Stomach (tissue), 19 donors: ENCODE data around the gene ABCA10. TPM values are rescaled to one million over a fixed set of nuclear protein-coding genes. Genes with fewer than 3 reads are reported as not detected.
"Not testable (repeated sequence)": the region's sequence is repeated elsewhere in the genome, so short reads cannot be mapped to it uniquely, and the experiment has no call there.

Experiments used
- DNase-seq, 2 donors: peaks; one replicate each; pipeline versions ENCODE4 v3.0.0 to v3.0.0-alpha.2; 2013 to 2019
- H3K27ac ChIP-seq, 5 donors: fragments of 200-600 bp in 4 of 5; sonication (generic) in 4 of 5; one replicate each; pipeline ENCODE4 v1.5.1; 2013 to 2019; ENCODE audit warnings: mild to moderate bottlenecking in 1 of 5, moderate library complexity in 1 of 5
- H3K27me3 ChIP-seq, 3 donors: fragments of 200-600 bp; sonication (generic); one replicate each; pipeline ENCODE4 v1.5.1; 2017 to 2019; ENCODE audit warnings: mixed run types in 1 of 3
- H3K36me3 ChIP-seq, 4 donors: fragments of 200-600 bp; sonication (generic); 1 replicate in 3 of 4; 2 replicates in 1 of 4; pipeline ENCODE4 v1.5.1; 2016 to 2019
- H3K4me1 ChIP-seq, 4 donors: fragments of 200-600 bp; sonication (generic); one replicate each; pipeline ENCODE4 v1.5.1; 2016 to 2019
- H3K4me3 ChIP-seq, 4 donors: fragments of 200-600 bp; sonication (generic) in 3 of 4; one replicate each; pipeline ENCODE4 v1.5.1; 2016 to 2019; ENCODE audit warnings: mild to moderate bottlenecking in 1 of 4
- H3K9me3 ChIP-seq, 4 donors: fragments of 200-600 bp; sonication (generic); one replicate each; pipeline ENCODE4 v1.5.1; 2016 to 2019
- CTCF ChIP-seq, 7 experiments: fragments of 450-650 bp in 4 of 7; fragments of 200-600 bp in 3 of 7; sonication (generic) in 3 of 7; IDR thresholded peaks; one replicate each; pipeline ENCODE4 v1.5.1; 2016 to 2019; ENCODE audit warnings: antibody characterized with exemption in 7 of 7, control low read depth in 2 of 7, mild to moderate bottlenecking in 1 of 7
- EP300 ChIP-seq: sonication (generic); formaldehyde crosslinking; IDR thresholded peaks from one replicate; pipeline ENCODE4 v1.6.1; 2017; ENCODE audit warnings: antibody characterized with exemption
- POLR2A ChIP-seq, 4 donors: fragments of 450-650 bp; IDR thresholded peaks; one replicate each; pipeline ENCODE4 v1.6.1; 2016; ENCODE audit warnings: antibody characterized with exemption in 4 of 4, control low read depth in 2 of 4, mild to moderate bottlenecking in 1 of 4, moderate library complexity in 1 of 4
- POLR2AphosphoS5 ChIP-seq, 3 donors: sonication (generic); formaldehyde crosslinking; IDR thresholded peaks; one replicate each; pipeline ENCODE4 v1.6.1; 2016; ENCODE audit warnings: antibody characterized with exemption in 3 of 3
- WGBS, 5 donors: extraction: QIAGEN DNeasy Blood & Tissue Kit in 3 of 5; methylation state at CpG; one replicate each; pipeline versions ENCODE4 v1.1.5 to v1.1.7; 2013 to 2018; 5-methylcytosine and 5-hydroxymethylcytosine counted together
- intact Hi-C: fragments of 100-400 bp; cut with DNase I; formaldehyde crosslinking; loops from one replicate; pipeline ENCODE4 v1.15.1; 2023; ENCODE audit warnings: low total_unique reads
- long read RNA-seq, 10 donors: transcript quantifications; one replicate each; lab custom pipeline, GENCODE V29; 2026
- polyA plus RNA-seq, 3 donors: library from polyadenylated mRNA; stranded (reverse); fragments of 200-250 nt; gene quantifications; one replicate each; pipeline ENCODE4 v1.2.3, GENCODE V29; 2013
- total RNA-seq, 5 donors: library from RNA; depleted of rRNA; stranded (reverse); fragments of >200 nt; gene quantifications; one replicate each; pipeline versions ENCODE4 v1.1.0 to v1.2.3, GENCODE V29; 2014 to 2016
- donor health status: healthy with polysubstance abuse.
- donor health status: Bipolar disorder and iron deficiency.
- donor health status: healthy.

Gene ABCA10, protein sequence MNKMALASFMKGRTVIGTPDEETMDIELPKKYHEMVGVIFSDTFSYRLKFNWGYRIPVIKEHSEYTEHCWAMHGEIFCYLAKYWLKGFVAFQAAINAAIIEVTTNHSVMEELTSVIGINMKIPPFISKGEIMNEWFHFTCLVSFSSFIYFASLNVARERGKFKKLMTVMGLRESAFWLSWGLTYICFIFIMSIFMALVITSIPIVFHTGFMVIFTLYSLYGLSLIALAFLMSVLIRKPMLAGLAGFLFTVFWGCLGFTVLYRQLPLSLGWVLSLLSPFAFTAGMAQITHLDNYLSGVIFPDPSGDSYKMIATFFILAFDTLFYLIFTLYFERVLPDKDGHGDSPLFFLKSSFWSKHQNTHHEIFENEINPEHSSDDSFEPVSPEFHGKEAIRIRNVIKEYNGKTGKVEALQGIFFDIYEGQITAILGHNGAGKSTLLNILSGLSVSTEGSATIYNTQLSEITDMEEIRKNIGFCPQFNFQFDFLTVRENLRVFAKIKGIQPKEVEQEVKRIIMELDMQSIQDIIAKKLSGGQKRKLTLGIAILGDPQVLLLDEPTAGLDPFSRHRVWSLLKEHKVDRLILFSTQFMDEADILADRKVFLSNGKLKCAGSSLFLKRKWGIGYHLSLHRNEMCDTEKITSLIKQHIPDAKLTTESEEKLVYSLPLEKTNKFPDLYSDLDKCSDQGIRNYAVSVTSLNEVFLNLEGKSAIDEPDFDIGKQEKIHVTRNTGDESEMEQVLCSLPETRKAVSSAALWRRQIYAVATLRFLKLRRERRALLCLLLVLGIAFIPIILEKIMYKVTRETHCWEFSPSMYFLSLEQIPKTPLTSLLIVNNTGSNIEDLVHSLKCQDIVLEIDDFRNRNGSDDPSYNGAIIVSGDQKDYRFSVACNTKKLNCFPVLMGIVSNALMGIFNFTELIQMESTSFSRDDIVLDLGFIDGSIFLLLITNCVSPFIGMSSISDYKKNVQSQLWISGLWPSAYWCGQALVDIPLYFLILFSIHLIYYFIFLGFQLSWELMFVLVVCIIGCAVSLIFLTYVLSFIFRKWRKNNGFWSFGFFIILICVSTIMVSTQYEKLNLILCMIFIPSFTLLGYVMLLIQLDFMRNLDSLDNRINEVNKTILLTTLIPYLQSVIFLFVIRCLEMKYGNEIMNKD (N-terminal part only)
- total RNA-seq (10 to 100 TPM in 1 of 5 donors, 1 to 10 TPM in 3, under 1 TPM in 1; 0.29 to 34.9 (median 4.7) TPM), polyA plus RNA-seq (1 to 10 TPM; 1.9 to 7.5 (median 5.4) TPM)
- long read RNA-seq, donor 1, result 0 reads
- long read RNA-seq, donor 2, result 0 reads
- long read RNA-seq, donor 3, result 0 reads
- long read RNA-seq, donor 4, result 0 reads
- long read RNA-seq, donor 5, result 0 reads
- long read RNA-seq, donor 6, result 0 reads
- long read RNA-seq, donor 7, result 0 reads
- long read RNA-seq, donor 8, result 0 reads
- long read RNA-seq, donor 9, result 0 reads
- long read RNA-seq, donor 10, result 0 reads

DNA sequence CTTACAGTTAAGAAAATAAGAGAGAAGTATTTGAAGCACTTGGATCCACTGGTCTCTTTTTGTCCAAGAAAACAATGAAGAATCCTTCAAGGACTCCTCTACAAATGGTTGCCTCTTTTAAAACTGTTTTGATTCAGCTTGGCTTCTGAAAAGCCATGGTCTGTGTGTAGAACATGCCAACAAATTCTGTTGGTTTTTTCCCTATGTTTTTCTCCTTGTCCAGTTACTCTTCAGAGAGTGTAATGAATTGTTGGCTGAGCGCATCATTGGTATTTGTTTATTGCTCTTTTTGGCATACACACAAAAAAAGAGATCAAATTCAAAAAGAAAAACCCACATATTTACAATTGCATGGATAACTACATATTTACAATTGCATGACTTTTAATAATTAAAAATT, at the start of gene ABCA10:
Gene ABCA10 (minus strand): TSS at position 249 of the 400 bp plus-strand sequence. CDS start 3,466 bp downstream, outside the sequence.
- WGBS, 5 donors, result 65 to 79% (median 74%) methylated on average over 1 of the region's 1 CpG
- Histone ChIP-seq H3K27me3 (no peaks in the 10 kb centered on the region), H3K36me3 (no peaks in the 10 kb centered on the region), H3K4me3 (peak within 1 kb of the TSS in 2 of 4 donors; percentile 10 to 11), H3K9me3 (peaks cover 0 to 29% (median 4%) of the 10 kb centered on the region in 4 donors), H3K27ac (peak within 1 kb of the TSS in 1 of 5 donors; percentile 27), H3K4me1 (no peaks in the 10 kb centered on the region)
- intact Hi-C loops, result no loop called here
- TF ChIP-seq EP300 (no peak), POLR2A (IDR thresholded peaks at IDR 0.05) (no peak)
- DNase-seq, result peak in 1 of 2 donors; percentile 28

GRCh38 chr17:69276279-69276678, 47.7 kb upstream of the ABCA10 start:
- H3K27me3 ChIP-seq, H3K9me3 ChIP-seq, intact Hi-C loops, H3K27ac ChIP-seq, H3K4me3 ChIP-seq, H3K4me1 ChIP-seq, DNase-seq: not testable (repeated sequence)
- peaks cover 0 to 18% (median 13%) of the 10 kb centered on the region in 4 donors for H3K36me3 ChIP-seq
- WGBS, 5 donors, result 93 to 98% (median 96%) methylated on average over 4 of the region's 4 CpGs

- Histone ChIP-seq H3K27me3 (no peaks in the 10 kb centered on the region), H3K9me3 (no peaks in the 10 kb centered on the region), H3K4me3 (no peak overlapping the region), H3K36me3 (peaks cover 0 to 18% (median 12%) of the 10 kb centered on the region in 4 donors), H3K4me1 (no peaks in the 10 kb centered on the region), H3K27ac (no peak overlapping the region)
- no peak for DNase-seq
- intact Hi-C loops, result no loop called here
- WGBS, 5 donors, result 92 to 100% (median 98%) methylated on average over 4 of the region's 4 CpGs
- no peak for TF ChIP-seq EP300
- no peak for TF ChIP-seq CTCF (IDR thresholded peaks at IDR 0.05)
- no peak for TF ChIP-seq POLR2A (IDR thresholded peaks at IDR 0.05)
- no peak for TF ChIP-seq POLR2AphosphoS5 (IDR thresholded peaks at IDR 0.05)
Measured at GRCh38 chr17:69275751-69276150, 47.1 kb upstream of the ABCA10 start.

DNA sequence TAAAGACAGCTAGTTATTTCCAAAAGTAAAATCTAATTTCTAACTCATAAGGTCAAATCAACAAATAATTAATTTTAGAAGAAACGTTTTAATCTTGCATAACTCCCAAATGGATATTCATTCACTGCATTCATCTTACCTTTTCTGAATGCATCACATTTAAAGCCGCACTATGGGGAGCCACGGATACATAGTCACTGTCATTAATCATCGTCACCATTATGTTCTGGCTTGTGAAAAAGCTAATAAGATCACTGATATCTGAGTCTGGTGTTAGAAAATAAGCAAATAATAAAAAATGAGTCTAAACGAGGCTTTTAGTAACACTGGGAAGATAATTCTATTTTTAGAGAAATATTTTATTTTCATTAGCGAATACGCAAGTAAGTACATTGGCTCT, 42.4 kb upstream of the ABCA10 start:
- intact Hi-C loops, result no loop called here
- 77 to 82% (median 78%) methylated on average over 7 of the region's 7 CpGs for WGBS, 5 donors
- no peak for DNase-seq
- Histone ChIP-seq H3K36me3 (peaks cover 0 to 10% (median 3%) of the 10 kb centered on the region in 4 donors), H3K9me3 (no peaks in the 10 kb centered on the region), H3K27ac (no peak overlapping the region), H3K4me3 (no peak overlapping the region), H3K27me3 (no peaks in the 10 kb centered on the region), H3K4me1 (no peaks in the 10 kb centered on the region)
- no peak for TF ChIP-seq POLR2A (IDR thresholded peaks at IDR 0.05)
- TF ChIP-seq POLR2AphosphoS5 (IDR thresholded peaks at IDR 0.05), result no peak
- TF ChIP-seq CTCF (IDR thresholded peaks at IDR 0.05), result no peak
- no peak for TF ChIP-seq EP300
